PC-9 (cell line): ENCODE measurements around the gene USF1.

ENCODE experiments used
- CTCF ChIP-seq: fragments of 200-600 bp; sonication (generic); conservative IDR thresholded peaks from 2 replicates; pipeline ENCODE4 v1.6.1; 2017; ENCODE audit warnings: mixed run types, antibody characterized with exemption, mild to moderate bottlenecking, moderate library complexity
- EZH2 ChIP-seq: fragments of 200-600 bp; sonication (generic); IDR thresholded peaks from 2 replicates; pipeline ENCODE4 v1.8.0; 2017; ENCODE audit warnings: antibody characterized with exemption, low read depth

GRCh38 chr1:161039154-161039545, 6.6 kb downstream of the USF1 start:
- no peak for TF ChIP-seq CTCF
- TF ChIP-seq EZH2 = no peak
